ENCODE data around the gene CHD5. TPM values are rescaled to one million over a fixed set of nuclear protein-coding genes. Genes with fewer than 3 reads are reported as not detected.
A peak's percentile ranks its signal among the peaks of the same experiment; 100 is the strongest.

The CHD5 gene
- total RNA-seq, 1 experiment from 2014 or later = 62.9 TPM

GRCh38 chr1:6150006-6150938 lies 29.8 kb downstream of the CHD5 start:
- H3K4me1 ChIP-seq (ENCODE audit: control insufficient read depth, insufficient read depth, low read length) = no peaks in the 10 kb centered on the region
- CTCF ChIA-PET = no interaction called here
- POLR2A ChIA-PET = no interaction called here
- DNase-seq (ENCODE audit: low read depth, low spot score) (no peak), ATAC-seq (no peak)
- H3K4me3 ChIP-seq (ENCODE audit: low read depth in 2 of 2, low read length in 2 of 2) = no peak overlapping the region
- no peak overlapping the region for H3K27ac ChIP-seq (ENCODE audit: low read length)
- no TSS peak for BruUV-seq (replicated peaks)
- no peaks in the 10 kb centered on the region for H3K9me3 ChIP-seq (ENCODE audit: control insufficient read depth, insufficient read depth, low read depth, low read length)
- in situ Hi-C loops (cut with HindIII; ENCODE audit: low pct_unique_long_range_greater_than_20kb, low sequenced_read_pairs) (no loop called here), intact Hi-C loops (cut with micrococcal nuclease; ENCODE audit: unreplicated experiment) (no loop called here)
- TF ChIP-seq SIN3A (IDR thresholded peaks at IDR 0.05; ENCODE audit: borderline replicate concordance, insufficient read depth, low read depth, low read length) = no peak
- TF ChIP-seq, protein P1, sequence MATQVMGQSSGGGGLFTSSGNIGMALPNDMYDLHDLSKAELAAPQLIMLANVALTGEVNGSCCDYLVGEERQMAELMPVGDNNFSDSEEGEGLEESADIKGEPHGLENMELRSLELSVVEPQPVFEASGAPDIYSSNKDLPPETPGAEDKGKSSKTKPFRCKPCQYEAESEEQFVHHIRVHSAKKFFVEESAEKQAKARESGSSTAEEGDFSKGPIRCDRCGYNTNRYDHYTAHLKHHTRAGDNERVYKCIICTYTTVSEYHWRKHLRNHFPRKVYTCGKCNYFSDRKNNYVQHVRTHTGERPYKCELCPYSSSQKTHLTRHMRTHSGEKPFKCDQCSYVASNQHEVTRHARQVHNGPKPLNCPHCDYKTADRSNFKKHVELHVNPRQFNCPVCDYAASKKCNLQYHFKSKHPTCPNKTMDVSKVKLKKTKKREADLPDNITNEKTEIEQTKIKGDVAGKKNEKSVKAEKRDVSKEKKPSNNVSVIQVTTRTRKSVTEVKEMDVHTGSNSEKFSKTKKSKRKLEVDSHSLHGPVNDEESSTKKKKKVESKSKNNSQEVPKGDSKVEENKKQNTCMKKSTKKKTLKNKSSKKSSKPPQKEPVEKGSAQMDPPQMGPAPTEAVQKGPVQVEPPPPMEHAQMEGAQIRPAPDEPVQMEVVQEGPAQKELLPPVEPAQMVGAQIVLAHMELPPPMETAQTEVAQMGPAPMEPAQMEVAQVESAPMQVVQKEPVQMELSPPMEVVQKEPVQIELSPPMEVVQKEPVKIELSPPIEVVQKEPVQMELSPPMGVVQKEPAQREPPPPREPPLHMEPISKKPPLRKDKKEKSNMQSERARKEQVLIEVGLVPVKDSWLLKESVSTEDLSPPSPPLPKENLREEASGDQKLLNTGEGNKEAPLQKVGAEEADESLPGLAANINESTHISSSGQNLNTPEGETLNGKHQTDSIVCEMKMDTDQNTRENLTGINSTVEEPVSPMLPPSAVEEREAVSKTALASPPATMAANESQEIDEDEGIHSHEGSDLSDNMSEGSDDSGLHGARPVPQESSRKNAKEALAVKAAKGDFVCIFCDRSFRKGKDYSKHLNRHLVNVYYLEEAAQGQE (IDR thresholded peaks at IDR 0.05; ENCODE audit: insufficient read depth in 1 of 2, low read depth in 2 of 2, low read length in 1 of 2) = no peak
- TF ChIP-seq TCF7L2 (IDR thresholded peaks at IDR 0.05; ENCODE audit: low read depth, low read length) = no peak
- no peak for TF ChIP-seq POLR2AphosphoS5 (IDR thresholded peaks at IDR 0.05; ENCODE audit: low read depth, low read length)
- TF ChIP-seq CTCF (IDR thresholded peaks at IDR 0.05) = no peak
- no peaks in the 10 kb centered on the region for H3K36me3 ChIP-seq (ENCODE audit: control insufficient read depth, insufficient read depth, low read length)
- no peaks in the 10 kb centered on the region for H3K27me3 ChIP-seq (ENCODE audit: control insufficient read depth, insufficient read depth, low read length)

- ATAC-seq (no peak), DNase-seq (ENCODE audit: low read depth, low spot score) (no peak)
- ChIA-PET POLR2A (no interaction called here), CTCF (no interaction called here)
- no peaks in the 10 kb centered on the region for H3K9me3 ChIP-seq (ENCODE audit: control insufficient read depth, insufficient read depth, low read depth, low read length)
- no peak overlapping the region for H3K27ac ChIP-seq (ENCODE audit: low read length)
- no peak overlapping the region for H3K4me3 ChIP-seq (ENCODE audit: low read depth in 2 of 2, low read length in 2 of 2)
- H3K36me3 ChIP-seq (ENCODE audit: control insufficient read depth, insufficient read depth, low read length) = no peaks in the 10 kb centered on the region
- intact Hi-C loops (cut with micrococcal nuclease; ENCODE audit: unreplicated experiment) = no loop called here
- TF ChIP-seq SIN3A (IDR thresholded peaks at IDR 0.05; ENCODE audit: borderline replicate concordance, insufficient read depth, low read depth, low read length) = no peak
- TF ChIP-seq, protein P1 (IDR thresholded peaks at IDR 0.05; ENCODE audit: insufficient read depth in 1 of 2, low read depth in 2 of 2, low read length in 1 of 2) = no peak
- no peak for TF ChIP-seq POLR2AphosphoS5 (IDR thresholded peaks at IDR 0.05; ENCODE audit: low read depth, low read length)
- H3K4me1 ChIP-seq (ENCODE audit: control insufficient read depth, insufficient read depth, low read length) = no peaks in the 10 kb centered on the region
- no peaks in the 10 kb centered on the region for H3K27me3 ChIP-seq (ENCODE audit: control insufficient read depth, insufficient read depth, low read length)
- in situ Hi-C loops (cut with HindIII; ENCODE audit: low pct_unique_long_range_greater_than_20kb, low sequenced_read_pairs) = no loop called here
- TSS peak; percentile 94 for BruUV-seq (replicated peaks)
These were observed 30.5 kb downstream of the CHD5 start for GRCh38 chr1:6149597-6149996.
